Dendritic cell treated with granulocyte-macrophage colony-stimulating factor and Interleukin-4, amounts not matched to agents 40 ng/mL and 50 ng/mL, for 4 days (primary cell): ENCODE data around the gene METRNL.
"Not testable (repeated sequence)": the region's sequence is repeated elsewhere in the genome, so short reads cannot be mapped to it uniquely, and the experiment has no call there.

Source experiments
- H3K27ac Mint-ChIP-seq: one replicate; pipeline ENCODE4 v1.8.0; 2022; ENCODE audit warnings: mild to moderate bottlenecking, mixed read lengths
- H3K27me3 Mint-ChIP-seq: one replicate; pipeline ENCODE4 v1.8.0; 2022; ENCODE audit warnings: mild to moderate bottlenecking, mixed read lengths
- H3K36me3 Mint-ChIP-seq: one replicate; pipeline ENCODE4 v1.8.0; 2022; ENCODE audit warnings: low read depth, mixed read lengths
- H3K4me1 Mint-ChIP-seq: one replicate; pipeline ENCODE4 v1.8.0; 2022; ENCODE audit warnings: low read depth, mixed read lengths
- H3K4me3 Mint-ChIP-seq: one replicate; pipeline ENCODE4 v1.8.0; 2022; ENCODE audit warnings: mild to moderate bottlenecking, moderate library complexity, mixed read lengths
- H3K9me3 Mint-ChIP-seq: one replicate; pipeline ENCODE4 v1.8.0; 2022; ENCODE audit warnings: mixed read lengths
- intact Hi-C: fragments of 100-400 bp; cut with micrococcal nuclease; formaldehyde crosslinking; loops from one replicate; pipeline ENCODE4 v1.15.0; 2022

METRNL gene

GRCh38 chr17:83133302-83134121, 54.1 kb downstream of the METRNL start:
- peaks cover 42% of the 10 kb centered on the region for H3K4me1 Mint-ChIP-seq
- H3K9me3 Mint-ChIP-seq: no peaks in the 10 kb centered on the region
- peaks cover 34% of the 10 kb centered on the region for H3K27me3 Mint-ChIP-seq
- H3K27ac Mint-ChIP-seq: no peak overlapping the region
- intact Hi-C loops: no loop called here
- H3K36me3 Mint-ChIP-seq: no peaks in the 10 kb centered on the region
- no peak overlapping the region for H3K4me3 Mint-ChIP-seq

DNA sequence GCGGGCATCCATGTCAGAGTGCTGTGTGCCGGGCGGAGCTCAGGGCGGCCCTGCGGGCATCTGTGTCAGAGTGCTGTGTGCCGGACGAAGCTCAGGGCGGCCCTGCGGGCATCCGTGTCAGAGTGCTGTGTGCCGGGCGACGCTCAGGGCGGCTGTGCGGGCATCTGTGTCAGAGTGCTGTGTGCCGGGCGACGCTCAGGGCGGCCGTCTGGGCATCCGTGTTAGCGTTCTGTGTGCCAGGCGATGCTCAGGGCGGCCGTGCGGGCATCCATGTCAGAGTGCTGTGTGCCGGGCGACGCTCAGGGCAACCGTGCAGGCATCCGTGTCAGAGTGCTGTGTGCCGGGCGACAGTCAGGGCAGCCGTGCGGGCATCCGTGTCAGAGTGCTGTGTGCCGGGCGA, 55.0 kb downstream of the METRNL start:
- H3K4me3 Mint-ChIP-seq, H3K36me3 Mint-ChIP-seq, intact Hi-C loops, H3K9me3 Mint-ChIP-seq, H3K27ac Mint-ChIP-seq: not testable (repeated sequence)
- peaks cover 32% of the 10 kb centered on the region for H3K27me3 Mint-ChIP-seq
- H3K4me1 Mint-ChIP-seq: peaks cover 33% of the 10 kb centered on the region

GRCh38 chr17:83135692-83136091, 56.3 kb downstream of the METRNL start:
- H3K36me3 Mint-ChIP-seq: no peaks in the 10 kb centered on the region
- H3K27me3 Mint-ChIP-seq: peaks cover 32% of the 10 kb centered on the region
- no peak overlapping the region for H3K4me3 Mint-ChIP-seq
- H3K4me1 Mint-ChIP-seq: peaks cover 28% of the 10 kb centered on the region
- peaks cover 8% of the 10 kb centered on the region for H3K9me3 Mint-ChIP-seq
- intact Hi-C loops: no loop called here
- H3K27ac Mint-ChIP-seq: peak overlapping the region; percentile 57

- intact Hi-C loops: no loop called here
- H3K9me3 Mint-ChIP-seq: peaks cover 12% of the 10 kb centered on the region
- H3K27ac Mint-ChIP-seq: peak overlapping the region; percentile 57
- no peak overlapping the region for H3K4me3 Mint-ChIP-seq
- no peaks in the 10 kb centered on the region for H3K36me3 Mint-ChIP-seq
- peaks cover 30% of the 10 kb centered on the region for H3K27me3 Mint-ChIP-seq
- peaks cover 28% of the 10 kb centered on the region for H3K4me1 Mint-ChIP-seq
Measured at GRCh38 chr17:83136156-83136555, 56.7 kb downstream of the METRNL start.

DNA sequence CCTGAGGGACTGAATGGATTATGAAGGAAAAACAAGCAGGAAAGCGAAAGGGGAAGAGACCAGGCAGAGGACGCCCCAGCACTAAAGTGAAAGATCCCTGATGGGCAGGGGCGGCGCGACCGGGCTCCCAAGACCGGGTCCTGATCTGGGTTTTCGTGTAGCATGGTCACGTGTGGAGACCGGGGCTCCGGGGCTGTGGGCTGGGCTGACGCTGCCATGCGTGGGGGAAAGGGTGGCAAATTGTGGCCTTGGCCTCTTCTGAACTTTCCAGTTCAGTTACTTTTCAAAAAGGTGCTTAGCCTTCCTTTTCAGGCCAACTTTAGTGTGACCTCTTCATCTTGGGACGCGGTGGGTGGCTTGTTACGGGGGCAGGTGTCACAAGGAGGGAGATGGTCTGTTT, 57.5 kb downstream of the METRNL start:
- Mint-ChIP-seq H3K4me3 (no peak overlapping the region), H3K4me1 (peaks cover 21% of the 10 kb centered on the region), H3K36me3 (peaks cover under 1% of the 10 kb centered on the region), H3K27ac (peak overlapping the region; percentile 38), H3K9me3 (peaks cover 20% of the 10 kb centered on the region), H3K27me3 (peaks cover 29% of the 10 kb centered on the region)
- intact Hi-C loops: no loop called here

DNA sequence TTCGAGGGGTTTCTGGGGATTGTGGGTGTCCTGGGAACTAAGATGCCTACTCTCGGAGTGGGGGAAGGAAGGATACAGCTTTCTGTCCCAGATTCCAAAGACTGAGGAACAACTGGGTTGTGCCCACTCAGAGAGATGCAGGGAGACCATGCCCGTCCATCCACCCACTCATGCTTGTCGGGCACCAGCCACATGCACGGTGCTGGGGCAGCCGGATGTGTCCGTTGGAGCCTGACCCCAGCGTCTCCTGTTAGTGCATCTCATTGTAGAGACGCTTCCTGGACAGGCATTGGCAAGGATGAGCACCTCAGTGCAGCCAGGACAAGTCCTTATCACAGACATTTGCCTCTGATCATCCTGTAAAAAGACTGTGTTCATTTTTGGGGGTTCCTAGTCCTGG, 58.1 kb downstream of the METRNL start:
- Mint-ChIP-seq H3K27ac (no peak overlapping the region), H3K27me3 (peaks cover 23% of the 10 kb centered on the region), H3K4me1 (peaks cover 15% of the 10 kb centered on the region), H3K4me3 (no peak overlapping the region), H3K36me3 (peaks cover 7% of the 10 kb centered on the region), H3K9me3 (peaks cover 26% of the 10 kb centered on the region)
- intact Hi-C loops: no loop called here

DNA sequence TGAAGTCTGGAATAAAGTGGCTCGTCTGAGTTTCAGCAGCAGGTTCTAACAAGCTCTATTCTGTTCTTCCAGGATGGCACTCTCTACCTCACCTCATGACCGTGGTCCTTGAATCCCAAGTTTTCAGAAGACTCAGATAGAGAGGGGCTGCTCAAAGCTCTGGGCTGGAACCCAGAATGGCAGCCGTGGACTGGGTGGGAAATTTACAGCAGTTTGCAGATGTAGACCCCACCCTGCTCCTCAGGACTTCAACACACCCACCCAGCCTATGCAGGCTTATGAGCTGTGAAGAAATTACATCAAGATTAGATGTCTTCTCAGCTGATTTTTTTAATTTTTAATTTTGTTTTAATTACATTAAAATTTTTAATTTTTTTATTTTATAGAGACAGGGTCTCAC, 59.4 kb downstream of the METRNL start:
- Mint-ChIP-seq H3K4me3 (no peak overlapping the region), H3K4me1 (peaks cover 11% of the 10 kb centered on the region), H3K27me3 (peaks cover 15% of the 10 kb centered on the region), H3K27ac (no peak overlapping the region), H3K36me3 (peaks cover 14% of the 10 kb centered on the region), H3K9me3 (peaks cover 37% of the 10 kb centered on the region)
- intact Hi-C loops: no loop called here

DNA sequence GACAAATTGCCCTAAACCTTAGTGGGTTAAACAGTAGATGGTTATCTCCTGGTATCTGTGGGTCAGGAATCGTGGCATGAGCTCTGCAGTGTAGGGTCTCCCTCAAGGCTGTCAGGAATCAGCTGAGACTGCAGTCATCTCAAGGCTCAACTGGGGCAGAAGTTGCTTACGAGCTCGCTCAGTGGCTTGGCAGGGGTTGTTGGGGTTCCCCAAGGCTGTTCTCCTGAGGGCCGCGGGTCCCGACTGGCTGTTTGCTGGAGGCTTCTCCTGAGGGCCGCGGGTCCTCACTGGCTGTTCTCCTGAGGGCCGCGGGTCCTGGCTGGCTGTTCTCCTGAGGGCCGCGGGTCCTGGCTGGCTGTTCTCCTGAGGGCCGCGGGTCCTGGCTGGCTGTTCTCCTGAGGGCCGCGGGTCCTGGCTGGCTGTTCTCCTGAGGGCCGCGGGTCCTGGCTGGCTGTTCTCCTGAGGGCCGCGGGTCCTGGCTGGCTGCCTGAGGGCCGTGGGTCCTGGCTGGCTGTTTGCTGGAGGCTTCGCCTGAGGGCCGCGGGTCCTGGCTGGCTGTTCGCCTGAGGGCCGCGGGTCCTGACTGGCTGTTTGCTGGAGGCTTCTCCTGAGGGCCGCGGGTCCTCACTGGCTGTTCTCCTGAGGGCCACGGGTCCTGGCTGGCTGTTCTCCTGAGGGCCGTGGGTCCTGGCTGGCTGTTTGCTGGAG, 60.3 kb downstream of the METRNL start:
- Mint-ChIP-seq H3K9me3 (peaks cover 37% of the 10 kb centered on the region), H3K36me3 (peaks cover 14% of the 10 kb centered on the region), H3K4me1 (peaks cover 20% of the 10 kb centered on the region), H3K27me3 (peaks cover 15% of the 10 kb centered on the region)
- intact Hi-C loops, H3K27ac Mint-ChIP-seq, H3K4me3 Mint-ChIP-seq: not testable (repeated sequence)

DNA sequence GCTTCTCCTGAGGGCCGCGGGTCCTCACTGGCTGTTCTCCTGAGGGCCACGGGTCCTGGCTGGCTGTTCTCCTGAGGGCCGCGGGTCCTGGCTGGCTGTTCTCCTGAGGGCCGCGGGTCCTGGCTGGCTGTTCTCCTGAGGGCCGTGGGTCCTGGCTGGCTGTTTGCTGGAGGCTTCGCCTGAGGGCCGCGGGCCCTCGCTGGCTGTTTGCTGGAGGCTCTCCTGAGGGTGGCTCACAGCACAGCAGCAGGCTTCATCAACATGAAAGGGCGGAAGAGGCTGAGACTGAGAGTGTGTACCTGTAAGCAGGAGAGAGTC, 60.8 kb downstream of the METRNL start:
- Mint-ChIP-seq H3K27me3 (peaks cover 15% of the 10 kb centered on the region), H3K36me3 (peaks cover 14% of the 10 kb centered on the region), H3K4me1 (peaks cover 25% of the 10 kb centered on the region), H3K9me3 (peaks cover 37% of the 10 kb centered on the region)
- H3K27ac Mint-ChIP-seq, intact Hi-C loops, H3K4me3 Mint-ChIP-seq: not testable (repeated sequence)

DNA sequence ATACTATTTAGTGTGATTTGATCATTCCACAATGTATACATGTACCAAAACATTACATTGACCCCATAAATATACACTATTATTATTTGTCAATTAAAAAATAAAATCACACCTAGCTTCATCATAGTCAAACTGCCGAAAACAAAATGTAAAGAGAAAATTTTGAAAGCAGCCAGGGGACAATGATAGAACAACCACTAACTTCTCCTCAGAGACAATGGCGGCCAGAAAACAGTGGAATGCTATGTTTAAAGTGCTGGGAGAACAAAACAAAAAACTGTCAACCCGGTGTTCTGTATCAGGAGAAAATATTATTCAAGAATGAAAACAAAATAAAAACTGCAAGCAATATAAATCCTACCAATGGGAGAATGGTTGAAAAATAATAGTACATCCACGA, 63.2 kb downstream of the METRNL start:
- Mint-ChIP-seq H3K27me3 (peaks cover 8% of the 10 kb centered on the region), H3K27ac (no peak overlapping the region), H3K4me3 (no peak overlapping the region), H3K4me1 (peaks cover 35% of the 10 kb centered on the region), H3K36me3 (peaks cover 14% of the 10 kb centered on the region), H3K9me3 (peaks cover 37% of the 10 kb centered on the region)
- intact Hi-C loops: no loop called here

GRCh38 chr17:83143817-83144231, 64.4 kb downstream of the METRNL start:
- Mint-ChIP-seq H3K27me3 (peaks cover 4% of the 10 kb centered on the region), H3K9me3 (peaks cover 37% of the 10 kb centered on the region), H3K4me3 (no peak overlapping the region), H3K4me1 (peaks cover 46% of the 10 kb centered on the region), H3K27ac (peak overlapping the region; percentile 72), H3K36me3 (peaks cover 14% of the 10 kb centered on the region)
- intact Hi-C loops: no loop called here
